ENCODE data around the gene R3HDM1.

The R3HDM1 gene

DNA sequence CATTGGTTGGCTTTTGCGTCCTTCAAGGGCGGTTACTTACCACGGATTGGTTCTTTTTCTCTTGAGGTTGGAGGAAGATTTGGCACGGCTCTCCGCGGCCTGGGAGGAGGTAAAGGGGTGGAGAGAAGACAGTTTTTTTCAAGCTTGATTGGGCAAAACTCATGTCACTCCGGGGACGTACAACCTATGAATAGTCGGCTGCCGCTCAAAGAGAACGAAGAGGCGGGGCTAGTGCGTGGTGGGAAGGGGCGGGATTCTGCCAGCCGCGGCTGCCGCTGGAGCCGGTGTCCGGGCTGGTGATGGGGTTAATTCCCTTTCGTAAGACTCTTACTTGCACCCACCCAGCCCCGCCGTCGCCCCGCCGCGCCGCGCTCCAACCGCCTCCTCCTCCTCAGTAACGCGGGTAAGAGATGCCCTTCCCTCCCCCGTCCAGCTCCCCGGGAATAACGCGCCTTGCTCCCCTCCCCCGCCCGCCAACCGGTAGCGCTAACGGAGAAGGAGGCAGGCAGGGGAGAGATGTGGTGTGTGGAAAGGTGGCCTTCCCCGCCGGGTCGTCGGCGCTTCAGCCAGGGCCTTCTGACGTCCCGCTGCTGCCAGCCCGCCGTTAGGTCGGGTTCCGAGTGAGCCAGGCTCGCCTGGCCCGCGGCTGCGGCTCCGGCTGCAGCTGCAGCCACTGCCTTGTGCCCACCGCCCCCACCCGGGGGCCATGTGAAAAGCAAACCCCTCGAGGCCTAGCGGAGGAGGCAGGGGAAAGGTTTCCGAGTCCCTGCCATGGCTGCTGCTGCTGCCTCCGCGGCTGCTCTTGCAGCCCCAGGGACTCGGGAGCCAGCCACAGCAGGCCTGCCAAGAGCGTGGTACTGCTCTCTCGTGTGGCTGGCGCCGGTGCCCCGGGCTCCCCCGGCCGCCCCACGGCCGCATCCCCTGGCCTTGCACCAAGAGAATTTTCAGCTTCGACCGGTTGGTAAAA is at the start of gene R3HDM1:
R3HDM1 (plus strand) TSS at position 254 of the 967 bp plus-strand sequence. CDS start 73,362 bp downstream, outside the sequence.
- TF ChIP-seq GATA3 (IDR thresholded peaks at IDR 0.05; ENCODE audit: low read depth, low read length) (no peak), GATA2 (IDR thresholded peaks at IDR 0.05; ENCODE audit: low read depth, low read length) (no peak; the same call in 1 of the 2 replicates)

- TF ChIP-seq GATA2 (IDR thresholded peaks at IDR 0.05; ENCODE audit: low read depth, low read length): no peak
- no peak for TF ChIP-seq GATA3 (IDR thresholded peaks at IDR 0.05; ENCODE audit: low read depth, low read length)
These were observed 45.8 kb upstream of the R3HDM1 start for GRCh38 chr2:135485441-135485840.

DNA sequence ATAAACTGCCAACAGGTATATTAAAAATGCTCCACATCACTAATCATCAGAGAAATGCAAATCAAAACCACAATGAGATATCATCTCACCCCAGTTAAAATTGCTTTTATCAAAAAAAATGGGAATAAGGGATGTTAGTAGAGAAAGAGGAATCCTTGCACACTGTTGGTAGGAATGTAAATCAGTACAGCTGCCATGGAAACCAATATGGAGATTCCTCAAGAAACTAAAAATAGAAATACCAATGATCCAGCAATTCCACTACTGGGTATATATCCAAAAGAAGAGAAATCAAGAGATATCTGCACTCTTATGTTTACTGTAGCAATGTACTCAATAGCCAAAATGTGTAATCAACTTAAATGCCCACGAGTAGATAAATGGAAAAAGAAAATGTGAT is 40.9 kb upstream of the R3HDM1 start:
- no peak for TF ChIP-seq GATA2 (IDR thresholded peaks at IDR 0.05; ENCODE audit: low read depth, low read length)
- TF ChIP-seq GATA3 (IDR thresholded peaks at IDR 0.05; ENCODE audit: low read depth, low read length): no peak

DNA sequence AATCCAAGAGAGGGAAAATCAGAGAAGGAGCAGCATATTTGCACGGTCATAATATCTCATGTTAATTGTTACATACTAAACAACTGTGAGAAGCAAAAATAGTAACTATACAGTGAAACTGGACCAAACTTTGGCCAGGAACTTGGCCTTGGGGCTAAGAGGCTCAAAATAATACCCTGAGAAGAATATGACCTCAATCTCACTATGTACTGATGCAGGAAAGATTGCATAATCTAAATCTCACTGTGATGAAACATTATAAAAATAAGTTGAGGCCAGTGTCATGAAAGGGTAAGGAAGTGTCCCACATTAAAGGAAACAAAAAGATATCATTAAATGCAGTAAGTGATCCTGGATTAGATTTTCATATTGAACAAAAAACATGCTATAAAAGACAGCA is 36.8 kb upstream of the R3HDM1 start:
- no peak for TF ChIP-seq GATA3 (IDR thresholded peaks at IDR 0.05; ENCODE audit: low read depth, low read length)
- no peak for TF ChIP-seq GATA2 (IDR thresholded peaks at IDR 0.05; ENCODE audit: low read depth, low read length)

DNA sequence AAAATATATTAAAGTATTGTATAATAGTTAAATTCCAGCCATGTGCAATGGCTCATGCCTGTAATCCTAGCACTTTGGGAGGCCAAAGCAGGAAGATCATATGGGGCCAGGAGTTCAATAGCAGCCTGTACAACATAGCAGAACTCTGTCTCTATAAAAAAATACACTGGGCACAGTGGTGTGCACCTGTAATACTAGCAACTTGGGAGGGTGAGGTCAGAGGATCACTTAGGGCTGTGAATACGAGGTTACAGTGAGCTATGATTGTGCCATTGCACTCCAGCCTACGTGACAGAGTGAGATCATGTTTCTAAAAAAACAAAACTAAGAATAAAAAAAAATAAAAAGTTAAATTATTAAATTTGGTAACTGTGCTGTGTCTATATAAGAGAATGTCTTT is 36.4 kb upstream of the R3HDM1 start:
- no peak for TF ChIP-seq GATA2 (IDR thresholded peaks at IDR 0.05; ENCODE audit: low read depth, low read length)
- no peak for TF ChIP-seq GATA3 (IDR thresholded peaks at IDR 0.05; ENCODE audit: low read depth, low read length)

DNA sequence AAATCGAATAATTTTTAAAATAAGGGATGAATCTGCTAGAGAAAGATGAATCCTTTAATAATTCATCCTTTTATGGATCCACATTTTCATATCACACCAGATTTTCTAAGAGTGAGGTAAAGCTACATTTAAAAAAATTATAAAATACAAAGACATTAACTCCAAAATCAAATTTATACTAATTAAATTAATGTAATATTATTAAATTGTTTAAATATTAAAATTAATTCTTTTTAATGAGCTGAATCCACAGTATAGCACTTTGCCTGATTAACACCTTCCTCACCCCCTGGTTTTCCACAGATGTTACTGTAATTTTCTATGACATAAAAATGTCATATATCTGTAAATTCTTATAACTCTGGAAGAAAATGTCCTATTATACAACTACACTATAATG is 26.5 kb upstream of the R3HDM1 start:
- no peak for TF ChIP-seq GATA3 (IDR thresholded peaks at IDR 0.05; ENCODE audit: low read depth, low read length)
- TF ChIP-seq GATA2 (IDR thresholded peaks at IDR 0.05; ENCODE audit: low read depth, low read length): no peak

DNA sequence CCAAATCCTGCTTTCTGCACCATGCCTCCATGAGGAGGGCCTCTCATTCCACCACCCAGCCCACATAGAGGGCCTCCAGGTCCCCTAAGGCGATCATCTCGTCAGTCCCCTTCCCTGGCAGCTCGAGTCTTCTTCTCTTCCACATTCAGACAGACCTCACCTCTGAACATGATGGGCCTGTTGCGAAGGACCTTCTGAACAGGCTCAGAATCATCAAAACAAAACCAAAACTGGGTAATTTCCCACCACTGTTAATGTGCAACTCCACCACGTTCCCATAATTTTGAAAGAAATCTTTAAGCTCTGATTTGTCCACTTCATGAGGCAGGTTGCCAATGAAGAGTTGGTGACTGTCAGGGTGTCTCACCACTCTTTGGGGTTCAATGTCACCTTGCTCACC is 20.7 kb upstream of the R3HDM1 start:
- no peak for TF ChIP-seq GATA3 (IDR thresholded peaks at IDR 0.05; ENCODE audit: low read depth, low read length)
- TF ChIP-seq GATA2 (IDR thresholded peaks at IDR 0.05; ENCODE audit: low read depth, low read length): no peak

DNA sequence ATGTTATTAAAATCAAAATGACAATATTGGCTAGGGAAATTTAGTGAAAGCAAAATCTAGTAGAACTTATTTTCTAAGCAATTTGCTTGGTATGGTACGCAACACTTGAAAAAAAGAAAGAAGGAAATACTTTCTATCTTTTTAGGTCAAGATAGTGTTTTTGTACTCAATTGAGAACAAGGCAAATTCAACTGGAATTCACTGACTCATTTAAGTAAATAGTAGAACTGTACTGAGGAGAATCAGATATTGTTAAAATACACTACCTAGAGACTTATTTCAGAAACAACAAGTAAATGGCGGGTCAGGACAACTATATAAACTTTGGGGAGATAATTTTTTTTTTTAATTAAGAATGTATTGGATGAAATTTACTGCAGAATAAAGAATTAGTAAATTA is 19.2 kb upstream of the R3HDM1 start:
- no peak for TF ChIP-seq GATA3 (IDR thresholded peaks at IDR 0.05; ENCODE audit: low read depth, low read length)
- TF ChIP-seq GATA2 (IDR thresholded peaks at IDR 0.05; ENCODE audit: low read depth, low read length): no peak

DNA sequence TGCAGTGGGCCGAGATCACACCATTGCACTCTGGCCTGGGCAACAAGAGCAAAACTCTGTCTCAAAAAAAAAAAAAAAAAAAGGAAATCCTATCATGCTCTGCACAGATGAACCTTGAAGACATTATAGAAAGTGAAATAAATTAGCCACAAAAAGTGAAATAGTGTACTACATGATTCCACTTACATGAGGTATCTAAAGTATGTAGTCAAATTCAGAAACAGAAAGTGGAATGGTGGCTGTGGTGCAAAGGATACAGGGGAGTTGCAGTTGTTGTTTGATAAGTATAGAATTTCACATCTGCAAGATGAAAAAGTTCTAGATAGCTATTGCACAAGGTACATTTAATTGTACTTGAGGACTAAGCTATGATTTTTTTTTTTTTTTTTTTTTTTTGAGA is 5.5 kb upstream of the R3HDM1 start:
- TF ChIP-seq GATA3 (IDR thresholded peaks at IDR 0.05; ENCODE audit: low read depth, low read length) (no peak), GATA2 (IDR thresholded peaks at IDR 0.05; ENCODE audit: low read depth, low read length) (no peak)

- TF ChIP-seq GATA2 (IDR thresholded peaks at IDR 0.05; ENCODE audit: low read depth, low read length) (no peak), GATA3 (IDR thresholded peaks at IDR 0.05; ENCODE audit: low read depth, low read length) (no peak)
These were observed 3.3 kb upstream of the R3HDM1 start for GRCh38 chr2:135528006-135528405.

DNA sequence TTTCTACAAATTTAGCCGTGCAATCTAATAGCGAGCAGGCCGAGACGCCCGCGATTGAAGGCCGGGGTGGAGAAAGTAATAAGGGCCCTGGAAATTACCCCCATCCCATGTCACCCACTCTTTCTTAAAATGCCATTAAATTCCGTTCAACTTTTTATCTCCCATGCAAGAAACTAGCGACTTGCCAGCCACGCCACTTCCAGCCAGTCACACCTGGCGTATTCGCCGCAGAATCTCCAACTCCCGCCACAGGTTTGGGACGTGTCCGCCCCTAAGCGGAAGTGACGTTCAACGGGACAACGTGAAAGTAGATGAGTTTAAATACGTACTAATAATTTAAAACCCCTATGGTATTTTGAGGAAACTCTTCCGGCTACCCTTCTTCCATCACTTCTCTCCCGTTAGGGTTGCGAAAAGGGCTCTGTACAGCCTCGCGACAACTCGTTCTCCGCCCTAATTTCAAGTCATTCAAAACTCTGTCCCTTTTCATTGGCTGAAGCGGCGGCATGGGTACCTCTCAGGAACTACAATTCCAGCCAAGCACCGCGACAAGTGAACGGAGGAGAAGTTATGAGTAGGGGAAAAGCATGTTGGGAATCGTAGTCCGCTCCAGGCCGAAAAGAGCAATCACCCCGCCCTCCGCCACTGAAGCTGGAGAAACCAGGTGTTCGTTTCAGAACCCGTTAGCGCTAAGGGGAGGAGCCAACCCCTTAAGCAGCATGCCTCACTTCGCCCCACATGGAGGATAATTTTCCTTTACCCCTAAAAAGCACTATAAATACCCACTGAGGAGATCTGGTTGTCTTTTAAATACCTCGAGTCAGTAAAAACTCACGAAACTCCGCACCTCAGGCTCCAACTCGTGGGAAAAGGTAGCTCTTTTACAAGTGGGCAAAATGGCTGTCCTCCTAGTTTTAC is 712 bp upstream of the R3HDM1 start, which contains the start of gene ZRANB3:
ZRANB3 (minus strand) TSS at position 906 of the 918 bp plus-strand sequence.
- TF ChIP-seq GATA2 (IDR thresholded peaks at IDR 0.05; ENCODE audit: low read depth, low read length) (no peak), GATA3 (IDR thresholded peaks at IDR 0.05; ENCODE audit: low read depth, low read length) (no peak)

DNA sequence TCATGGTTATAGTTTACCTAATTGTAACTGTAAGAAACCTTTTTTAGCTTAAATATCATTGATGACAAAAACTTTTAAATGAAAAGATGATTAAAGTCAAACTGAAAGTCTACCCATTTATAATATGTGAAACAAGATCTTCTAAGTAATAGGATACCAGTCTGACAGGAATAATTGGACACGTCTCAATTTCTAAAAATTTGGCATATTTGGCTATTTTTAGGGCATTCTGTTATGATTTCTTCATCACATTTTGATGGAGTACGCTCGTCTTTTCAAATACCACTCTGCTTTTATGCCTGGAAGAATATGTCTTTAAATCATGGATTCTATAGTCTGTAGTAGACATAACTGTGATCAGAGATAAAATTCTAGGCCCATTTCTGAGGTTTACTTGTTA is 1.3 kb downstream of the R3HDM1 start:
- TF ChIP-seq GATA3 (IDR thresholded peaks at IDR 0.05; ENCODE audit: low read depth, low read length) (no peak), GATA2 (IDR thresholded peaks at IDR 0.05; ENCODE audit: low read depth, low read length) (no peak)

DNA sequence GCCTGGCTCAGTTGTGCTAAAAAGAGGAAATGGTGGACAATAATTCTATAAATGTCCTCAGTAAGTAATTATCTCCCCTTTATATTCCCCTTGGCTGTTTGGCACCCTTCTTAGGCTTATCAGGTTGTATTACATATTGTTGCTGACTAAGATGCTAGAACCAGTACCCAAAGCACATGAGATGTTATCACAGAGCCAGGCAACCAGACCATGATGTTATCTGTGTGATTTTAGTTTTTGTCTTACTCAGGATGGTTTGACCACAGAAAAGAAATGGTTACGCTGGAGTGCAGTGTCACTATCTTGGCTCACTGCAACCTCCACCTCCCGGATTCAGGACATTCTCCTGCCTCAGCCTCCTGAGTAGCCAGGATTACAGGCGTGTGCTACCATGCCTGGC is 15.2 kb downstream of the R3HDM1 start:
- TF ChIP-seq GATA2 (IDR thresholded peaks at IDR 0.05; ENCODE audit: low read depth, low read length) (peak; percentile 73), GATA3 (IDR thresholded peaks at IDR 0.05; ENCODE audit: low read depth, low read length) (peak; percentile 63; the same call in 1 of the 2 replicates)

GRCh38 chr2:135547311-135547710 is 16.0 kb downstream of the R3HDM1 start:
- TF ChIP-seq GATA3 (IDR thresholded peaks at IDR 0.05; ENCODE audit: low read depth, low read length): no peak
- TF ChIP-seq GATA2 (IDR thresholded peaks at IDR 0.05; ENCODE audit: low read depth, low read length): no peak

All from SH-SY5Y (cell line).